ENCODE results near the gene NOP53.

DNA sequence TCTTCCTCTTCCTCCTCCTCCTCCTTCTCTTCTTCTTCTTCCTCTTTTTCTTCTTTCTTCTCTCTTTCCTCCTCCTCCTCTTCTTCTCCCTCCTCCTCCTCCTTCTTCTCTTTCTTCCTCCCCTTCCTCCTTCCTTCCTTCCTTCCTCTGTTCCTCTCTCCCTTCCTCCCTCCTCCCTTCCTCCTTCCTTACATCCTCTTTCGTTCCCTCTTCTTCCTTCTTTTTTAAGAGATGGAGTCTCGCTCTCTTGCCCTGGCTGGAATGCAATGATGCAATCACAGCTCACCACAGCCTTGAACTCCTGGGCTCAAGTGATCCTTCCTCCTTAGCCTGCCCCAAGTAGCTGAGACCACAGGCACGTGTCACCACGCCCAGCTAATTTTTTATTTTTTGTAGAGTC is 18.9 kb upstream of the NOP53 start:
- no peak for TF ChIP-seq CHD4 (IDR thresholded peaks at IDR 0.05; ENCODE audit: borderline replicate concordance, low read length)
- TF ChIP-seq, protein P1, sequence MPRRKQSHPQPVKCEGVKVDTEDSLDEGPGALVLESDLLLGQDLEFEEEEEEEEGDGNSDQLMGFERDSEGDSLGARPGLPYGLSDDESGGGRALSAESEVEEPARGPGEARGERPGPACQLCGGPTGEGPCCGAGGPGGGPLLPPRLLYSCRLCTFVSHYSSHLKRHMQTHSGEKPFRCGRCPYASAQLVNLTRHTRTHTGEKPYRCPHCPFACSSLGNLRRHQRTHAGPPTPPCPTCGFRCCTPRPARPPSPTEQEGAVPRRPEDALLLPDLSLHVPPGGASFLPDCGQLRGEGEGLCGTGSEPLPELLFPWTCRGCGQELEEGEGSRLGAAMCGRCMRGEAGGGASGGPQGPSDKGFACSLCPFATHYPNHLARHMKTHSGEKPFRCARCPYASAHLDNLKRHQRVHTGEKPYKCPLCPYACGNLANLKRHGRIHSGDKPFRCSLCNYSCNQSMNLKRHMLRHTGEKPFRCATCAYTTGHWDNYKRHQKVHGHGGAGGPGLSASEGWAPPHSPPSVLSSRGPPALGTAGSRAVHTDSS (CRISPR knock-in tag; conservative IDR thresholded peaks at IDR 0.05) = no peak
- TF ChIP-seq, protein P2, sequence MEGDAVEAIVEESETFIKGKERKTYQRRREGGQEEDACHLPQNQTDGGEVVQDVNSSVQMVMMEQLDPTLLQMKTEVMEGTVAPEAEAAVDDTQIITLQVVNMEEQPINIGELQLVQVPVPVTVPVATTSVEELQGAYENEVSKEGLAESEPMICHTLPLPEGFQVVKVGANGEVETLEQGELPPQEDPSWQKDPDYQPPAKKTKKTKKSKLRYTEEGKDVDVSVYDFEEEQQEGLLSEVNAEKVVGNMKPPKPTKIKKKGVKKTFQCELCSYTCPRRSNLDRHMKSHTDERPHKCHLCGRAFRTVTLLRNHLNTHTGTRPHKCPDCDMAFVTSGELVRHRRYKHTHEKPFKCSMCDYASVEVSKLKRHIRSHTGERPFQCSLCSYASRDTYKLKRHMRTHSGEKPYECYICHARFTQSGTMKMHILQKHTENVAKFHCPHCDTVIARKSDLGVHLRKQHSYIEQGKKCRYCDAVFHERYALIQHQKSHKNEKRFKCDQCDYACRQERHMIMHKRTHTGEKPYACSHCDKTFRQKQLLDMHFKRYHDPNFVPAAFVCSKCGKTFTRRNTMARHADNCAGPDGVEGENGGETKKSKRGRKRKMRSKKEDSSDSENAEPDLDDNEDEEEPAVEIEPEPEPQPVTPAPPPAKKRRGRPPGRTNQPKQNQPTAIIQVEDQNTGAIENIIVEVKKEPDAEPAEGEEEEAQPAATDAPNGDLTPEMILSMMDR (CRISPR knock-in tag; IDR thresholded peaks at IDR 0.05) = no peak
- TF ChIP-seq ZFP36 (IDR thresholded peaks at IDR 0.05; ENCODE audit: borderline replicate concordance, low read depth, low read length, partially characterized antibody) = no peak
- TF ChIP-seq, protein P3, sequence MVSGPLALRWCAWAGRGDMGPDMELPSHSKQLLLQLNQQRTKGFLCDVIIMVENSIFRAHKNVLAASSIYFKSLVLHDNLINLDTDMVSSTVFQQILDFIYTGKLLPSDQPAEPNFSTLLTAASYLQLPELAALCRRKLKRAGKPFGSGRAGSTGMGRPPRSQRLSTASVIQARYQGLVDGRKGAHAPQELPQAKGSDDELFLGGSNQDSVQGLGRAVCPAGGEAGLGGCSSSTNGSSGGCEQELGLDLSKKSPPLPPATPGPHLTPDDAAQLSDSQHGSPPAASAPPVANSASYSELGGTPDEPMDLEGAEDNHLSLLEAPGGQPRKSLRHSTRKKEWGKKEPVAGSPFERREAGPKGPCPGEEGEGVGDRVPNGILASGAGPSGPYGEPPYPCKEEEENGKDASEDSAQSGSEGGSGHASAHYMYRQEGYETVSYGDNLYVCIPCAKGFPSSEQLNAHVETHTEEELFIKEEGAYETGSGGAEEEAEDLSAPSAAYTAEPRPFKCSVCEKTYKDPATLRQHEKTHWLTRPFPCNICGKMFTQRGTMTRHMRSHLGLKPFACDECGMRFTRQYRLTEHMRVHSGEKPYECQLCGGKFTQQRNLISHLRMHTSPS (CRISPR knock-in tag; IDR thresholded peaks at IDR 0.05; ENCODE audit: low read depth) = no peak
- no peak for TF ChIP-seq FOXM1 (CRISPR knock-in tag; IDR thresholded peaks at IDR 0.05)
- TF ChIP-seq XBP1 (CRISPR knock-in tag; IDR thresholded peaks at IDR 0.05) = no peak
- TF ChIP-seq POLR2A (IDR thresholded peaks at IDR 0.05; ENCODE audit: insufficient read depth in 1 of 2, low read depth in 2 of 2, low read length in 2 of 2) = no peak
- no peak for TF ChIP-seq ZNF563 (CRISPR knock-in tag; IDR thresholded peaks at IDR 0.05)
- no peak for TF ChIP-seq ZNF232 (CRISPR knock-in tag; IDR thresholded peaks at IDR 0.05; ENCODE audit: borderline replicate concordance)
- no peak for TF ChIP-seq MXI1 (IDR thresholded peaks at IDR 0.05; ENCODE audit: borderline replicate concordance, low read depth, low read length)
- TF ChIP-seq ZNF207 (IDR thresholded peaks at IDR 0.05; ENCODE audit: borderline replicate concordance) = no peak
- TF ChIP-seq SMC3 (IDR thresholded peaks at IDR 0.05; ENCODE audit: low read length) = no peak
